LHCN-M2 (cell line): ENCODE data around the gene LMAN2L. TPM values are rescaled to one million over a fixed set of nuclear protein-coding genes. Genes with fewer than 3 reads are reported as not detected.

Source experiments
- total RNA-seq: library from RNA; depleted of rRNA; stranded (reverse); fragments of >200 nt; gene quantifications from 2 replicates; pipeline ENCODE4 v1.2.3, GENCODE V29; 2014; rRNA removed

The LMAN2L gene
- total RNA-seq, 1 experiment from 2014 or later: 21.5 TPM

Other genes starting within 250 kb of the LMAN2L start
- gene NEURL3, start 234.7 kb downstream of the LMAN2L start, total RNA-seq: not detected in 2 replicates
- 11.7 and 11.9 TPM in 2 replicates for gene ARID5A, start 203.3 kb downstream of the LMAN2L start, total RNA-seq
- 23.8 and 27.8 TPM in 2 replicates for gene KANSL3, start 101.8 kb downstream of the LMAN2L start, total RNA-seq
- not detected in 2 replicates for gene FER1L5, start 97.3 kb downstream of the LMAN2L start, total RNA-seq
- gene CNNM4, start 20.8 kb upstream of the LMAN2L start, total RNA-seq: 2.8 and 2.9 TPM in 2 replicates
- gene CNNM3, start 76.2 kb upstream of the LMAN2L start, total RNA-seq: 3.2 and 3.4 TPM in 2 replicates
- gene ANKRD23, start 104.0 kb upstream of the LMAN2L start, total RNA-seq: 1.0 and 2.6 TPM in 2 replicates
- 13.2 and 18.4 TPM in 2 replicates for gene ANKRD39, start 118.0 kb upstream of the LMAN2L start, total RNA-seq
- 91.4 and 118 TPM in 2 replicates for gene SEMA4C, start 130.0 kb upstream of the LMAN2L start, total RNA-seq
- 1.7 and 5.3 TPM in 2 replicates for gene FAM178B, start 246.5 kb upstream of the LMAN2L start, total RNA-seq